Measurements from ENCODE around the gene ANTXRL. TPM values are rescaled to one million over a fixed set of nuclear protein-coding genes. Genes with fewer than 3 reads are reported as not detected.
"Not testable (repeated sequence)": the region's sequence is repeated elsewhere in the genome, so short reads cannot be mapped to it uniquely, and the experiment has no call there.

Gene ANTXRL
- total RNA-seq: 0.56 TPM in 1 of 2 replicates, not detected in the other

GRCh38 chr10:46286991-46287693 is at the start of gene ANTXRL:
Gene ANTXRL (plus strand): TSS chr10:46286997. CDS start chr10:46287263, 266 bp downstream.
- intact Hi-C loops (cut with micrococcal nuclease): loop anchor here (10.0 kb wide), 1 partner anchor 692 kb away; no protein-coding TSS in a partner anchor

DNA sequence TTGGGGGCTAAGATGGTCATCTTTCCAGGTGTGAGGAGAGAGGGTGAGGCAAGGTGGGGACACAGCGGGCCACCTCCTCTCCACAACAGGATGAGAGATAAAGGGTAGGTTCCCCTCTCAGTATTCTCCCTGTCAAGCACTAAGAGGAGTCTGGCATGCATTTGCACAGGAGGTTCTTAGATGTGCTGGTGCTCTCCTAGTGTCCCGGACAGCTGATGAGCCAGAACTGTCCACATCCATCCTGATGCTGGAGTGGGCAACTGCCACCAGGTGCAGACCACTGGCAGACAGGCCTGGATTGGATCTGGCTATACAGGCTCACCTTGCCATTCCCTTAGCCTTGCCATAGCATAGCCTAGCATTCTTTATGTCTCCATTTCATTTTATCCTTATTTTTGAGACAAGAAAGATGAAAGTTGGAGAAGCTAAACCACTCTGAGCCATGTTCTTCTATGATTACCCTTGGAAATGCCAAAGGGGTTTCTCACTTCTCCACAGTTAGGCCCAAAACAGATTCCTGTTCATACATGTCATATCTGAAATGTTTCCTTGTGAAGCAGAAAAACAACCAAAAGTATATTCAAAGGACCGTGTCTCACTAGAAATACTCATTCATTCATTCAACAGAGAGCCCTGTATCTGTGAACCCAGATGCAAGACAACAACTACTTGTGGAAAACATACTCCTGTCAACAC is 48.8 kb upstream of the ANTXRL start:
- intact Hi-C loops (cut with micrococcal nuclease): no loop called here

DNA sequence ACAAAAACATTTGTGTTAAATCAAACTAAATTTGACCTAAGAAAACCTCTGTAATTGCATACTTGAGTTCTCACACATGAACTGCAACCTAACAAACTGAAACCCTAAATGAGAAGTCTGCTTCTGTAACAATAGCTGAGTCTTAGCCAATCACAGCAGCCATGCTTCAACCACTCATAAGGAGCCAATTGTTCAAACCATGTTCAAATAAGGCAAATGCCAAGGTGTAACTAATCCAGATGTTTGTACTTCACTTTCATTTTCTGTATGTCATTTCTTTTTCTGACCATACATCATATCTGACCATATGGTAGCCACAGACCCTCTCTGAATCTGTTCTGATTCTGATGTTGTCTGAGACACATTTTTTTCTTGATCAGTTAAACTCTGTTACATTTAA is 47.5 kb upstream of the ANTXRL start:
- intact Hi-C loops (cut with micrococcal nuclease): no loop called here

DNA sequence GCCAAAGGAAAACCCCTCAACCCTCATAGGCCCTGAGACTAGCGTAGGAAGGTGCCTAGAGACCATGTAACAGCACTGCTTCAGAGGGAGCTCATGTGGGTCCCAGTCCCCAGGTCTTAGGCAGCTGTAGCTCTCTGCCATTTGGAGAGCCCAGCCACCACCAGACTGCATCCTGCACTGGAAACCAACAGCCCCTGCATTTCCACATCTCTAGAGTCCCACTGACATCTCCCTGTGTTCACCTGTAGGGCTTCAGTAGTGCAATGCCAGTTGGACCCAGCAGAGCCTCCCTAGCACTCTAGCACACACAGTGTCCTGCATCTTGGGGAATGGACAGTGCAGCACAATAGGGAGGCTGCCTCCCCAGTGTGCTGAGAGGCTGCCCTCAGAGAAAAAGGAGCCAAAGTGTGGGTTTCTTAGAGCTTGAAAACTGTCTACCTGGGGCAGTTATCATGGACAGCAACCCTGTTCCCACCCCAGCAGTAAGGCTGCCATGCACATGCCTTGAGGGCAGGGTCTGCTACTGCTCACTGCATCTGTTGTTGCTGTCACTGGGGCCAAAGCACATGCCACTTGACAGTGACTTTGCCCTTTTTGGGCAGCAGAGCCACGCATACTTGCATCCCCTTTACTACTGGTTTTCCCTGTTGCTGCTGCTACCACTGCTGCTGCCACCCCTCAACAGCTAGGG is 46.7 kb upstream of the ANTXRL start:
- intact Hi-C loops (cut with micrococcal nuclease): no loop called here

DNA sequence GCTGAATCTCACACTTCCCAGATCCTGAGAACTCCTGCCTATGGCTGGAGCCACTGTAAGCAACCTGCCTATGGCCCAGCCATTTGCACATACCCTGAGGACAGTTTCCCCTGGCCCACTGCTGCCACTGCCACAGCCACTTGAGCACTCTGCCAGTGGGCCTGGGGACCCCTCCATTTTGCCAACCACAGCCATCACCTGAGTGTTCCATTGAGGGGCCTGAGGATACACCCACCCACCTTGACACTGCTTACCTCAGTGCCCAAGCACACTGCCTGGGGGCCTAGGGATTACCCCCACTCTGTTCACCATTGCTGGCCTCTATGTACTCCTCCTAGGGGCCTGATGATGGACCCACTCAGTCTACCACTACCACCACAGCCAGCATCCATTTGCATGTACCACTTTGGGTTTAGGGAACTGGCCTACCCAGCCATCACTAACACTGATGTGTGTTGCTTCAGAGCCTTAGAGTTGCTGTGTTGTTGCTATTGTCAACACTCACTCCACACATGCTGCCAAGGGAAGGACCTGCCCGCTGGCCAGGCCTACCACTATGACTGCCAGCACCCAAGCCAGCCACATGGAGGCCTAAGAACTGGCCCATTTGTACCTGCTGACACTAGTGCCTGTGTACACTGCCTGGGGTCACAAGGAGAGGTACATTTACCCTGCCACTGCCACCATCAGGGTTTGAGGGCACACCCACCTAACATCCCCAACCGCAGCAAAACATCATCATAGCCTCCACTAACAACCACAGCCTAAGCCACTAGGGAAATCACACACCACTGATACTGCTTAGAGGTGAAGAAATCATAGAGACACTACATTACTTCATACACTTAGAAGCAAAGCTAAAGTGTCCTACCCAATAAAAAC is 45.9 kb upstream of the ANTXRL start:
- intact Hi-C loops (cut with micrococcal nuclease): loop anchor here (1.0 kb wide), 1 partner anchor 37 kb away; no protein-coding TSS in a partner anchor

- intact Hi-C loops (cut with micrococcal nuclease): no loop called here
Measured at GRCh38 chr10:46245381-46245900, 41.4 kb upstream of the ANTXRL start.

GRCh38 chr10:46246400-46247180 is 40.2 kb upstream of the ANTXRL start:
- intact Hi-C loops (cut with micrococcal nuclease): not testable (repeated sequence)

GRCh38 chr10:46247181-46247475 is 39.7 kb upstream of the ANTXRL start:
- intact Hi-C loops (cut with micrococcal nuclease): no loop called here

- intact Hi-C loops (cut with micrococcal nuclease): no loop called here
Measured at GRCh38 chr10:46247808-46248569, 38.8 kb upstream of the ANTXRL start.

DNA sequence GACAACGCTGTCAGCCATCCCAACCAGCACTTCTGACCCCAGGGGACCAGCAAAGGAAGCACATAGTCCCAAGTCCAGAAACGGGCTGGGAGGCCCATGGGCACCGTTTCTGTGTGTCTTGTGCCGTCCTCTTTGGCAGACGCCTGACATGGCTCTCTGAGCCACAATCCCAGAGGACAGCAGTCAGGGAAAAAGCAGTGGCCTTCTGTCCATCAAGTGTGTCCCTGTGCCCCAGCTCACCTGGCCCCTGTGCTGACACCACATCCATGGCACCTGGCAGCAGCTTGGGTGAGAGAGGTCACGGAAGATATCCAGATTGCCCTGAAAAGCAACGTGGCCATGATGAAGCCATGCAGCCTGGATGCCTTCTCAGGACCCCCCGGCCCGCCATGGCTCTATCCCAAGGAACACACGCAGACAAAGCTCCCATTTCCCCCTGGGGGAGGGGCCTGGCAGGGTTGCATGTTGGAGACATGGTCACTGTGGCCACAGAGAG is 38.1 kb upstream of the ANTXRL start:
- intact Hi-C loops (cut with micrococcal nuclease): no loop called here

GRCh38 chr10:46249617-46250344 is 37.0 kb upstream of the ANTXRL start:
- intact Hi-C loops (cut with micrococcal nuclease): not testable (repeated sequence)

DNA sequence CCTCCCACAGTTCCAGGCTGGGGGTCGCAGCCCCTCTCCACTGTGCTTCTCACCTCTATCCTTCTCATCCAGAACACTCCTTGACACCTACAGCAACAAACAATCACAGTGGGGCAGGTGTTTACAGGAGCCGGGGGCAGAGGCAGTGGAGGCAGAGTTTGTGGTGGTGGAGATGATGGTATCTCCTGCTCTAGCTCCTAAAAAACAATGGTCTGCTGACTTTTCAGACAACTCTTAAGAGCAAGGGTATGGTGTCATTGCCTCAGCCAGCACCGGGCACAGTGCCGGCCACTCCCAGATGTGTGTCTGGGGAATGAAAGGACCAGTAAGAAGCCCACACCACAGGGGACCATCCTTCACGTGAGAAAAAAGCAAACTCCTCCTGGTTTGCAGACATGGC is 36.3 kb upstream of the ANTXRL start:
- intact Hi-C loops (cut with micrococcal nuclease): no loop called here

DNA sequence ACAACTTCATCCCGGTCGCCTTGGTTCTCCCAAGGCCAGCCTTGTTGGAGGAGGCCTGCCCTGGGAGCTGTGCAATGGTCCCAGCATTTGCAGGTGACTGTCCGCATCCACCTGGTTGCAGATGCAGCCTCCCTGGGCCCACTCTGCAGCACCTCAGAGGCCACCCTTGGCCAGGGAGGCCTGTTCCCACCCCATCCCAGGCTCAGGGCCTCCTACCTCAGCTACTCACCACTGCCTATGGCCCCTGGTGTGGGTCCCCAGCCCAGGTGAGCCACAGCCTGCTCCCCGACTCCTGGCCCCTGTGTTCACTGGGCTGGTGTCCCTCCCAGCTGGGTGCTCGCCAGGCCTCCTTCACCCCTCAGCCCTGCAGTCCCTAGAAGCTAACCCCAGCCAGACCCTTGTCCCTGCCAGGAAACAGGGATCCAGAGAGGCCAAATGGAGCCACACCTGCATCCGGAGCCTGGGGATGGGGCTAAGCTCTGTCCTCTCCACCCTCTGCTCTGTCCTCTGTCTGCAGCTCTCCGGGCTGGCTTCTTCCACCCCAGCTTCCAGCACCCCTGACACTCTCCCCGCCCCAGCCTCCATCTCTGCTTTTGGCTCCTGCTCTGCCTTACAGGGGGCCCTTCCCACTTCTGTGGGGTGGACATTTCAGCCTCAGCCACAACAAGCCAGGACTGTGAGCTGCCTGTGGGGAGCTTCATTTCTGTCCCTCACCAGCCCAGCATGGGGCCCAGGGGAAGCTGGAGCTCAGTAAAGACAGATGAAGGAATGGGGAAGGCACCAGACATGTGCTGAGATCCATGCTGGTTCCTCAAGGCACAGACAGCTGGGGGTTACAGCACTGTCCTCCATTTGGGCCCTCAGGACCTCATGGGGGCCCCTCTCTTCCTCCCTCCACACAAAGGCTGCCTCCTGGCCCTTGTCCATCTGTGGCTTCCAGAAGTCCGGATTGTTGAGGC is 35.6 kb upstream of the ANTXRL start:
- intact Hi-C loops (cut with micrococcal nuclease): no loop called here

- intact Hi-C loops (cut with micrococcal nuclease): no loop called here
Measured at GRCh38 chr10:46251857-46252847, 34.6 kb upstream of the ANTXRL start.

DNA sequence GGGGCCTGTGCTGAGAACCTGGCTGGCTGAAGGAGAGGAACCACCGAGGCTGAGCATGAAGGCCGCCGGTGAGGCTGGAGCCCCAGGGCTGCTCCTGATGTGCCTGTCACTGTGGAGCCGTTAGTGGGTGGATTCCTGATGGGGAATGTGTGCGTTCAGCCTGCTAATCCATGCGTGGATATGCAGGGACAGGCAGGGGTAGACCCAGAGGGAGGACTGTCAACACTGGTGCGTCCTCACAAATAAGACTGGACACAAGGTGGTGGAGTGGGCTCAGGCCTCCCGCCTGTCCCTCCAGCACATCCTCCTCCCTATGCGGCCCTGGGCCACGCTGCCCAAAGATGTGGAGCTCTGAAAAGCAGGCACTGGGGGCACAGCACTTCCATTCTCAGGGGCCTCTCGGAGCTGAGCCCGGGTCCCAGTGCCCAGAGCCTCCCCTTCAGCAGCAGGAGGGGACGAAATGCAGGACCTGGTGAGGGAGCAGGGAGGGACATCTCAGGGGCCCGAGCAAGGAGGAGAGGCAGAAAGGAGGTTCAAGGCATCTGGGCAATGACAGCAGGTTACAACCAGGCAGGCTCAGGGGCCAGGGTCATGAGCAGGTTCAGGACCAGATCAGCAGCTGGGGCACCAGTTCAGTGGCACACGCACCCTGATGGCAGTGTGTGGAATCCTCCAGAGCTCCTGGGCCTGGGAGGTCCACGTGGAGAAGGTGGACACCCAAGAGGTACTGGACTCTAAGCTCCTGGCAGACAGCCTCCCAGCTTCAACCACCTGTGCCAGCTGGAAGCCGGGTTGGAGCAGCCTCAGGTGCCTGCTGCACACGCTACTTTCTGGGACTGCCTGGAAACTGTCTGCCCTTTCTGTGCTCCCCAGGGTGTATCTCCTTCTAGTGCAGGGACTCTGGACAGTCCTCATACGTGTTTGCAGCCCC is 33.5 kb upstream of the ANTXRL start:
- intact Hi-C loops (cut with micrococcal nuclease): no loop called here
